ENCODE measurements around the gene ZNFX1. TPM values are rescaled to one million over a fixed set of nuclear protein-coding genes. Genes with fewer than 3 reads are reported as not detected.

The ZNFX1 gene
- total RNA-seq, 1 donor from 2014 or later = 77.4 TPM

Other genes starting within 250 kb of the ZNFX1 start
- 56.6 and 64.1 TPM in 2 replicates for gene CSE1L, start 231.7 kb downstream of the ZNFX1 start, total RNA-seq
- gene STAU1, start 89.7 kb downstream of the ZNFX1 start, total RNA-seq = 93.2 and 98.0 TPM in 2 replicates
- gene DDX27, start 58.6 kb downstream of the ZNFX1 start, total RNA-seq = 34.6 and 38.3 TPM in 2 replicates
- 0.38 and 0.48 TPM in 2 replicates for gene KCNB1, start 204.6 kb upstream of the ZNFX1 start, total RNA-seq

Data from astrocyte (in vitro differentiated cells and primary cell).